ENCODE results near the gene FAM120C.

DNA sequence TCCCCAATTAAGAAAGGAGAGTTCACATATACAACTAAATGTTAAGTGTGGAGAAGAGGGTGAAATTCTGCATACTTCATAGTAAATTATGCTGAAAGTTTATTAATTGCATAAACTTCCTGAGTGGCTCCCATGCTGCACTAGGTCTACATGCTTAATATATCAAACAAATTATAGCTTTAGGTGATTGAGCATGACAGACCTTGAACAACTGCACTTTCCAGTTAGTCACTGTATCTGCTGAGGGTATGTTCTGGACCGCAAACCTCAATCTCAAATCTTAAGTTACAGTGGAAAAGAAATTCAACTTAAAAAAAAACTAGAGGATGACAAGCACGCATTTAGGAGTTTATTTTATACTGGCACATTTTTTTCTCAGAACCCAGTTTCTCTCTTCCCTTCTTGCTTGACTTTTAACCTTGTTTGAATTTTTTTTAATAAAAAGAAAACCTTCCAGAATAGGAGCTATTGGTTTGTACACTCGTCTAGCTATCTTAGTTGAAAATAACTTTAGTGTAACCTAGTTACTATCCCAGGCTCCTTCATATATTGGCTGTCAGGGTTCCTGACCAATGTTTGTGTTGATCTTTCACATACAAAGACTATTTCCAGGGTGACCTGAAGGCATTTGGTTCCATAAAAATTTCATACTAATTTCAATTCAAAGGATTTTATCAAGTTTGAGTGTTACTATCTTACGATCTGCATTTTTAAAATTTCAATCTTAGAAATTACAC, 10.2 kb upstream of the FAM120C start:
- TF ChIP-seq, protein P1, sequence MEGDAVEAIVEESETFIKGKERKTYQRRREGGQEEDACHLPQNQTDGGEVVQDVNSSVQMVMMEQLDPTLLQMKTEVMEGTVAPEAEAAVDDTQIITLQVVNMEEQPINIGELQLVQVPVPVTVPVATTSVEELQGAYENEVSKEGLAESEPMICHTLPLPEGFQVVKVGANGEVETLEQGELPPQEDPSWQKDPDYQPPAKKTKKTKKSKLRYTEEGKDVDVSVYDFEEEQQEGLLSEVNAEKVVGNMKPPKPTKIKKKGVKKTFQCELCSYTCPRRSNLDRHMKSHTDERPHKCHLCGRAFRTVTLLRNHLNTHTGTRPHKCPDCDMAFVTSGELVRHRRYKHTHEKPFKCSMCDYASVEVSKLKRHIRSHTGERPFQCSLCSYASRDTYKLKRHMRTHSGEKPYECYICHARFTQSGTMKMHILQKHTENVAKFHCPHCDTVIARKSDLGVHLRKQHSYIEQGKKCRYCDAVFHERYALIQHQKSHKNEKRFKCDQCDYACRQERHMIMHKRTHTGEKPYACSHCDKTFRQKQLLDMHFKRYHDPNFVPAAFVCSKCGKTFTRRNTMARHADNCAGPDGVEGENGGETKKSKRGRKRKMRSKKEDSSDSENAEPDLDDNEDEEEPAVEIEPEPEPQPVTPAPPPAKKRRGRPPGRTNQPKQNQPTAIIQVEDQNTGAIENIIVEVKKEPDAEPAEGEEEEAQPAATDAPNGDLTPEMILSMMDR (IDR thresholded peaks at IDR 0.05) = no peak
- TF ChIP-seq POLR2AphosphoS5 (IDR thresholded peaks at IDR 0.05) (no peak), POLR2A (IDR thresholded peaks at IDR 0.05) (no peak)

Data from gastroesophageal sphincter (tissue), 3 donors.